Suppressor macrophage treated with lipopolysaccharide for 1 hour (primary cell): ENCODE results near the gene TST.

ENCODE experiments used
- DNase-seq, 3 donors: peaks; one replicate each; pipeline ENCODE4 v3.0.0-alpha.2; 2020 to 2022

Gene TST

GRCh38 chr22:37053310-37054055 lies 34.2 kb upstream of the TST start:
- DNase-seq = peak in 1 of 3 donors; percentile 13

- no peak for DNase-seq
These were observed 33.4 kb upstream of the TST start for GRCh38 chr22:37052386-37053309.

- DNase-seq = peak; percentile 81 to 94 (median 89)
These were observed 32.4 kb upstream of the TST start, which contains the start of gene KCTD17 for GRCh38 chr22:37051391-37052385. Gene KCTD17 (plus strand): TSS chr22:37051742. CDS start chr22:37051761, 19 bp downstream.

GRCh38 chr22:37050913-37051312 lies 31.7 kb upstream of the TST start:
- no peak for DNase-seq

GRCh38 chr22:37049224-37049623 lies 30.0 kb upstream of the TST start:
- DNase-seq = no peak

- no peak for DNase-seq
These were observed 28.9 kb upstream of the TST start for GRCh38 chr22:37048133-37048532.

GRCh38 chr22:37047006-37047405 lies 27.8 kb upstream of the TST start:
- no peak for DNase-seq

- DNase-seq = no peak
These were observed 27.3 kb upstream of the TST start for GRCh38 chr22:37046589-37046988.

GRCh38 chr22:37045958-37046357 lies 26.7 kb upstream of the TST start:
- peak; percentile 35 to 59 (median 51) for DNase-seq

- DNase-seq = peak; percentile 71 to 82 (median 78)
These were observed 25.7 kb upstream of the TST start for GRCh38 chr22:37044634-37045625.

GRCh38 chr22:37043828-37044538 lies 24.7 kb upstream of the TST start:
- peak; percentile 67 to 85 (median 72) for DNase-seq

- no peak for DNase-seq
These were observed 24.1 kb upstream of the TST start for GRCh38 chr22:37043209-37043827.

GRCh38 chr22:37039466-37039865 lies 20.2 kb upstream of the TST start:
- DNase-seq = no peak

GRCh38 chr22:37037669-37038068 lies 18.4 kb upstream of the TST start:
- no peak for DNase-seq

- DNase-seq = no peak
These were observed 17.6 kb upstream of the TST start for GRCh38 chr22:37036655-37037377.

- DNase-seq = no peak
These were observed 14.6 kb upstream of the TST start for GRCh38 chr22:37033605-37034430.

GRCh38 chr22:37032535-37033460 lies 13.6 kb upstream of the TST start:
- no peak for DNase-seq
